HL-60/S4 treated with phorbol 12-myristate 13-acetate at 8.2 ng/mL for 4 days and 3 days (cell line): Measurements from ENCODE around the gene PRLH.

Source experiments
- in situ Hi-C: fragments of 300-500 bp; cut with MboI; formaldehyde crosslinking; loops from 2 replicates; pipeline ENCODE4 v1.15.0; 2022; ENCODE audit warnings: low sequenced_read_pairs

PRLH gene

GRCh38 chr2:237563816-237564215, 2.6 kb upstream of the PRLH start:
- in situ Hi-C loops: no loop called here

- in situ Hi-C loops: no loop called here
Observed at GRCh38 chr2:237564526-237565131, 1.7 kb upstream of the PRLH start.

GRCh38 chr2:237565974-237566373, 400 bp upstream of the PRLH start:
- in situ Hi-C loops: no loop called here

GRCh38 chr2:237567276-237568029, 1.1 kb downstream of the PRLH start:
- in situ Hi-C loops: no loop called here

- in situ Hi-C loops: no loop called here
Observed at GRCh38 chr2:237568121-237568660, 1.8 kb downstream of the PRLH start.

- in situ Hi-C loops: no loop called here
Observed at GRCh38 chr2:237569041-237569440, 2.7 kb downstream of the PRLH start.

GRCh38 chr2:237569896-237570295, 3.5 kb downstream of the PRLH start:
- in situ Hi-C loops: loop anchor here (10.0 kb wide), 2 partner anchors 55 to 175 kb away; no protein-coding TSS in a partner anchor

- in situ Hi-C loops: loop anchor here (10.0 kb wide), 2 partner anchors 56 to 174 kb away; no protein-coding TSS in a partner anchor
Observed at GRCh38 chr2:237570776-237571335, 4.5 kb downstream of the PRLH start.

- in situ Hi-C loops: loop anchor here (10.0 kb wide), 2 partner anchors 57 to 173 kb away; no protein-coding TSS in a partner anchor
Observed at GRCh38 chr2:237571551-237571950, 5.2 kb downstream of the PRLH start.

- in situ Hi-C loops: loop anchor here (10.0 kb wide), 2 partner anchors 57 to 173 kb away; no protein-coding TSS in a partner anchor
Observed at GRCh38 chr2:237572021-237572741, 5.8 kb downstream of the PRLH start.

GRCh38 chr2:237572742-237573101, 6.3 kb downstream of the PRLH start:
- in situ Hi-C loops: loop anchor here (10.0 kb wide), 2 partner anchors 58 to 172 kb away; no protein-coding TSS in a partner anchor

- in situ Hi-C loops: loop anchor here (10.0 kb wide), 2 partner anchors 59 to 171 kb away; no protein-coding TSS in a partner anchor
Observed at GRCh38 chr2:237573721-237574415, 7.5 kb downstream of the PRLH start.

- in situ Hi-C loops: loop anchor here (10.0 kb wide), 2 partner anchors 60 to 170 kb away; no protein-coding TSS in a partner anchor
Observed at GRCh38 chr2:237574467-237574866, 8.1 kb downstream of the PRLH start.

GRCh38 chr2:237574894-237575868, 8.8 kb downstream of the PRLH start:
- in situ Hi-C loops: loop anchor here (10.0 kb wide), 2 partner anchors 60 to 170 kb away; no protein-coding TSS in a partner anchor

- in situ Hi-C loops: loop anchor here (10.0 kb wide), 2 partner anchors 61 to 169 kb away; no protein-coding TSS in a partner anchor
Observed at GRCh38 chr2:237575869-237576862, 9.8 kb downstream of the PRLH start.

- in situ Hi-C loops: loop anchor here (10.0 kb wide), 2 partner anchors 62 to 168 kb away; no protein-coding TSS in a partner anchor
Observed at GRCh38 chr2:237576974-237577373, 10.6 kb downstream of the PRLH start.

- in situ Hi-C loops: loop anchor here (10.0 kb wide), 2 partner anchors 63 to 167 kb away; no protein-coding TSS in a partner anchor
Observed at GRCh38 chr2:237577458-237577857, 11.1 kb downstream of the PRLH start.
